ENCODE data around the gene CEMIP.

GRCh38 chr15:80998251-80998650 lies 219.1 kb downstream of the CEMIP start:
- TF ChIP-seq CTCF (IDR thresholded peaks at IDR 0.05 in 4 of 5, conservative IDR thresholded peaks at IDR 0.05 in 1 of 5) (no peak), POLR2A (IDR thresholded peaks at IDR 0.05) (no peak)
